Measurements from ENCODE around the gene CCDC15.

Gene CCDC15

GRCh38 chr11:125078516-125079140 lies 124.6 kb downstream of the CCDC15 start:
- TF ChIP-seq ZNF292 (tag by site-specific recombination; IDR thresholded peaks at IDR 0.05; ENCODE audit: borderline replicate concordance, low read depth) (no peak), ZNF37A (tag by site-specific recombination; IDR thresholded peaks at IDR 0.05) (no peak), ZNF132 (tag by site-specific recombination; IDR thresholded peaks at IDR 0.05; ENCODE audit: borderline replicate concordance) (no peak), ZNF791 (tag by site-specific recombination; IDR thresholded peaks at IDR 0.05) (no peak), ZNF350 (tag by site-specific recombination; IDR thresholded peaks at IDR 0.05) (no peak), ZNF658 (tag by site-specific recombination; IDR thresholded peaks at IDR 0.05) (no peak), KLF8 (tag by site-specific recombination; IDR thresholded peaks at IDR 0.05) (no peak), KLF10 (tag by site-specific recombination; IDR thresholded peaks at IDR 0.05) (no peak), ZNF19 (tag by site-specific recombination; IDR thresholded peaks at IDR 0.05; ENCODE audit: low read depth) (no peak), SP3 (tag by site-specific recombination; IDR thresholded peaks at IDR 0.05) (no peak), ZNF211 (tag by site-specific recombination; IDR thresholded peaks at IDR 0.05; ENCODE audit: low read depth) (no peak), ZEB2 (tag by site-specific recombination; IDR thresholded peaks at IDR 0.05) (no peak), PBX3 (CRISPR knock-in tag; IDR thresholded peaks at IDR 0.05) (no peak), ZNF157 (tag by site-specific recombination; IDR thresholded peaks at IDR 0.05) (no peak), ZNF138 (tag by site-specific recombination; IDR thresholded peaks at IDR 0.05; ENCODE audit: borderline replicate concordance) (no peak), ZNF175 (tag by site-specific recombination; IDR thresholded peaks at IDR 0.05) (no peak)
- TF ChIP-seq, protein P1, sequence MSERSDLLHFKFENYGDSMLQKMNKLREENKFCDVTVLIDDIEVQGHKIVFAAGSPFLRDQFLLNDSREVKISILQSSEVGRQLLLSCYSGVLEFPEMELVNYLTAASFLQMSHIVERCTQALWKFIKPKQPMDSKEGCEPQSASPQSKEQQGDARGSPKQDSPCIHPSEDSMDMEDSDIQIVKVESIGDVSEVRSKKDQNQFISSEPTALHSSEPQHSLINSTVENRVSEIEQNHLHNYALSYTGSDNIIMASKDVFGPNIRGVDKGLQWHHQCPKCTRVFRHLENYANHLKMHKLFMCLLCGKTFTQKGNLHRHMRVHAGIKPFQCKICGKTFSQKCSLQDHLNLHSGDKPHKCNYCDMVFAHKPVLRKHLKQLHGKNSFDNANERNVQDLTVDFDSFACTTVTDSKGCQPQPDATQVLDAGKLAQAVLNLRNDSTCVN (tag by site-specific recombination; optimal IDR thresholded peaks at IDR 0.05), result no peak
- TF ChIP-seq, protein P2, sequence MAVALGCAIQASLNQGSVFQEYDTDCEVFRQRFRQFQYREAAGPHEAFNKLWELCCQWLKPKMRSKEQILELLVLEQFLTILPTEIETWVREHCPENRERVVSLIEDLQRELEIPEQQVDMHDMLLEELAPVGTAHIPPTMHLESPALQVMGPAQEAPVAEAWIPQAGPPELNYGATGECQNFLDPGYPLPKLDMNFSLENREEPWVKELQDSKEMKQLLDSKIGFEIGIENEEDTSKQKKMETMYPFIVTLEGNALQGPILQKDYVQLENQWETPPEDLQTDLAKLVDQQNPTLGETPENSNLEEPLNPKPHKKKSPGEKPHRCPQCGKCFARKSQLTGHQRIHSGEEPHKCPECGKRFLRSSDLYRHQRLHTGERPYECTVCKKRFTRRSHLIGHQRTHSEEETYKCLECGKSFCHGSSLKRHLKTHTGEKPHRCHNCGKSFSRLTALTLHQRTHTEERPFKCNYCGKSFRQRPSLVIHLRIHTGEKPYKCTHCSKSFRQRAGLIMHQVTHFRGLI (tag by site-specific recombination; IDR thresholded peaks at IDR 0.05), result no peak
- no peaks in the 10 kb centered on the region for H3K4me1 ChIP-seq (ENCODE audit: control insufficient read depth, insufficient read depth, low read length)
- H3K36me3 ChIP-seq (ENCODE audit: control insufficient read depth in 2 of 2, insufficient read depth in 1 of 2, low read length in 2 of 2), result no peaks in the 10 kb centered on the region
- no peak overlapping the region for H3K27ac ChIP-seq (ENCODE audit: extremely low read depth, low read depth, low read length)
- no peaks in the 10 kb centered on the region for H3K9me3 ChIP-seq (ENCODE audit: control insufficient read depth, insufficient read depth, low read depth, low read length)
- H3K4me3 ChIP-seq (ENCODE audit: low read depth, low read length), result no peak overlapping the region
- ChIA-PET POLR2A (interaction anchor here (0.6 kb wide), 1 partner anchor 119 kb away, joined by 3 read pairs; no protein-coding TSS in a partner anchor), CTCF (interaction anchor here (0.5 to 2.8 kb wide), 2 partner anchors 12 to 374 kb away, joined by 4 to 7 read pairs; no protein-coding TSS in a partner anchor)

DNA sequence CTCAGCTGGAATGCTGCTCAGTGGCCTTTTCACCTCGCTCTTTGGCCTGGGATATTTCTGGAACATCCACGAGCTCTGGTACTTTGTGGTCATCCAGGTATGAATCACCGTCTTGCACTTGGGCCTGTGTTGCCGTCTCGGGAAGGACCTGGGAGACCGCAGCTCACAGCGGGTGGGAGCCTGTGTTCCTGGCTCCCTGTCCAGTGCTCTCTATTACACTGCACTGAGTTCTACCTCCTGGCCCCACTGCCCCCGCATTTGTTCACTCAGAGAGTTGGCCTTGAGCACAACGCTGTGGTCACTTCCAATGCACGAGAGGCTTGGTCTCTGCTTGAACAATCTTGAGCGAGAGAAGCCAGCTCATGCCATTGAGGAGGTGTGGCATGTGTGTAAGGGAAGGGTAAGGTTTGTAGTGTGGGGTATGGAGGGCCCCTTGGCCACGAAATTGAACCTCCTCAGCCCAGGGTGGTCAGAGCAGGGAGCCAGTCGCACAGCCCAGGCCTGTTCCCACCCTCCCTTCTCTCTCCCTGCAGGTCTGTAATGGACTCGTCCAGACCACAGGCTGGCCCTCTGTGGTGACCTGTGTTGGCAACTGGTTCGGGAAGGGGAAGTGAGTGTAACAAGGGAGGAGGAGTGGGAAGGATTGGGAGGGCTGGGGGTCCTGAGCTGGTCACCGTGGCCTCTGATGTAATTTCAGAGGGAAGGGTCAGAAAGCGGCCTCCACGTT lies 125.3 kb downstream of the CCDC15 start:
- POLR2A ChIA-PET, result no interaction called here
- Histone ChIP-seq H3K9me3 (ENCODE audit: control insufficient read depth, insufficient read depth, low read depth, low read length) (no peaks in the 10 kb centered on the region), H3K4me1 (ENCODE audit: control insufficient read depth, insufficient read depth, low read length) (no peaks in the 10 kb centered on the region), H3K4me3 (ENCODE audit: low read depth, low read length) (no peak overlapping the region), H3K27ac (ENCODE audit: extremely low read depth, low read depth, low read length) (no peak overlapping the region), H3K36me3 (ENCODE audit: control insufficient read depth in 2 of 2, insufficient read depth in 1 of 2, low read length in 2 of 2) (peaks cover 0 to 3% of the 10 kb centered on the region in 2 experiments; a peak in 1 of 3 replicates)
- CTCF ChIA-PET, result interaction anchor here (0.8 to 2.8 kb wide), 3 partner anchors 11 to 266 kb away, joined by 3 to 7 read pairs (median 5); no protein-coding TSS in a partner anchor
- TF ChIP-seq GLIS2 (tag by site-specific recombination; IDR thresholded peaks at IDR 0.05), result no peak
- TF ChIP-seq FEZF1 (tag by site-specific recombination; IDR thresholded peaks at IDR 0.05), result no peak
- TF ChIP-seq ZNF211 (tag by site-specific recombination; IDR thresholded peaks at IDR 0.05; ENCODE audit: low read depth), result no peak
- no peak for TF ChIP-seq ZNF488 (tag by site-specific recombination; IDR thresholded peaks at IDR 0.05)
- no peak for TF ChIP-seq ZBTB21 (tag by site-specific recombination; IDR thresholded peaks at IDR 0.05)
- TF ChIP-seq, protein P3, sequence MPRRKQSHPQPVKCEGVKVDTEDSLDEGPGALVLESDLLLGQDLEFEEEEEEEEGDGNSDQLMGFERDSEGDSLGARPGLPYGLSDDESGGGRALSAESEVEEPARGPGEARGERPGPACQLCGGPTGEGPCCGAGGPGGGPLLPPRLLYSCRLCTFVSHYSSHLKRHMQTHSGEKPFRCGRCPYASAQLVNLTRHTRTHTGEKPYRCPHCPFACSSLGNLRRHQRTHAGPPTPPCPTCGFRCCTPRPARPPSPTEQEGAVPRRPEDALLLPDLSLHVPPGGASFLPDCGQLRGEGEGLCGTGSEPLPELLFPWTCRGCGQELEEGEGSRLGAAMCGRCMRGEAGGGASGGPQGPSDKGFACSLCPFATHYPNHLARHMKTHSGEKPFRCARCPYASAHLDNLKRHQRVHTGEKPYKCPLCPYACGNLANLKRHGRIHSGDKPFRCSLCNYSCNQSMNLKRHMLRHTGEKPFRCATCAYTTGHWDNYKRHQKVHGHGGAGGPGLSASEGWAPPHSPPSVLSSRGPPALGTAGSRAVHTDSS (tag by site-specific recombination; IDR thresholded peaks at IDR 0.05), result no peak
- no peak for TF ChIP-seq YY2 (tag by site-specific recombination; IDR thresholded peaks at IDR 0.05)
- TF ChIP-seq ZNF341 (tag by site-specific recombination; IDR thresholded peaks at IDR 0.05; ENCODE audit: low read depth), result no peak
- TF ChIP-seq ZNF433 (tag by site-specific recombination; IDR thresholded peaks at IDR 0.05; ENCODE audit: low read depth), result no peak
- no peak for TF ChIP-seq EGR2 (tag by site-specific recombination; IDR thresholded peaks at IDR 0.05; ENCODE audit: low read depth)
- TF ChIP-seq ZNF132 (tag by site-specific recombination; IDR thresholded peaks at IDR 0.05; ENCODE audit: borderline replicate concordance), result no peak

Data from HEK293 (cell line).